AG04449 (cell line): ENCODE results near the gene PTPRM.

ENCODE experiments used
- CTCF ChIA-PET: fragments of 350-600 bp; formaldehyde crosslinking; extraction: SDS; loops from one replicate; lab custom pipeline; 2021; ENCODE audit warnings: antibody characterized with exemption; lab: Yijun Ruan, JAX
- POLR2A ChIA-PET: fragments of 400-600, 350-600 bp; formaldehyde crosslinking; extraction: SDS; loops from one replicate; lab custom pipeline; 2020; ENCODE audit warnings: antibody characterized with exemption, inconsistent platforms; lab: Yijun Ruan, JAX
- DNase-seq: peaks from one replicate; pipeline ENCODE4 v3.0.0-alpha.2; 2010; ENCODE audit warnings: low read depth, low spot score
- H3K4me3 ChIP-seq: 2 replicates; pipeline ENCODE4 v1.5.1; 2011; ENCODE audit warnings: low read depth, mild to moderate bottlenecking, control low read depth, low read length
- TF ChIP-seq, protein P1 (sequence below): IDR thresholded peaks from one replicate; pipeline ENCODE4 v1.5.1; 2011; ENCODE audit warnings: mild to moderate bottlenecking, moderate library complexity, low read length, control low read depth, inconsistent platforms; ENCODE audit not compliant: insufficient read depth; ENCODE audit errors: missing control alignments

PTPRM gene

DNA sequence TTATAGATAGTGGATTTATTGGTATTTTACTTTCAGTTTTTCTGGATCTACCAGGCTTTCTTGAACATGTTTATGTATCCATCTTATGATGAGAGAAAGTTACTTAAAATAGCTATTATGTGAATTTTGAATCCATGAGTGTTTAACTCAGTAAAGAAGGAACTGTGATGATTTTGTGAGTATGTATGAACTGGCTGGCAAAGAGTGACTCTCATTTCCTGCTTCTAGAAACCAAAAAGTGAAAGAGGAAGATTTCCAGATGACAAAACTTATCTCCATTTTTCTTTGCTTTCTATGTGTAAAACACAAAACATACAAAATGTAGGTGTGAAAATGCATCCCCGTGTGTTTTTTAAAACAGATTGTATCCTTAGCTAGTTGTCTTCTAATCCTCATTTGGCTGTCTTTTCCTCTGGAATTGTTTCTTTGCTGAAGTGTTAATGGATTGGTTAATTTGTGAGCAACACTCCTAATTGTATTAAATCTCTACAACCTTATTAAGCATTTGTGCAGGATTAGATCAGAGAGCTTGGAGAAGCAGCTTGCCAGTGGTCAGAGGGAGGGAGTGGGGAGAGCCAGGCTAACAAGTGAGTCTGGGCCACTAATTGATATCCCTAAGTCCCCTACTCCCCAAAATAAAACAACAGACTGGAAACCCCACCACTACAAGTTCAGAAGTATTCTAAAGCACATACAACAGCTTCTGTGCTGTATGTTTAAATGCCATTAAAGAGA lies 23.9 kb downstream of the PTPRM start:
- ChIA-PET CTCF (interaction anchor here (0.9 to 6.9 kb wide), 5 partner anchors 10 to 23 kb away, joined by 3 to 32 read pairs (median 3); partner anchors contain the start of gene PTPRM), POLR2A (no interaction called here)
- no peak for DNase-seq
- no peak overlapping the region for H3K4me3 ChIP-seq
- TF ChIP-seq, protein P1, sequence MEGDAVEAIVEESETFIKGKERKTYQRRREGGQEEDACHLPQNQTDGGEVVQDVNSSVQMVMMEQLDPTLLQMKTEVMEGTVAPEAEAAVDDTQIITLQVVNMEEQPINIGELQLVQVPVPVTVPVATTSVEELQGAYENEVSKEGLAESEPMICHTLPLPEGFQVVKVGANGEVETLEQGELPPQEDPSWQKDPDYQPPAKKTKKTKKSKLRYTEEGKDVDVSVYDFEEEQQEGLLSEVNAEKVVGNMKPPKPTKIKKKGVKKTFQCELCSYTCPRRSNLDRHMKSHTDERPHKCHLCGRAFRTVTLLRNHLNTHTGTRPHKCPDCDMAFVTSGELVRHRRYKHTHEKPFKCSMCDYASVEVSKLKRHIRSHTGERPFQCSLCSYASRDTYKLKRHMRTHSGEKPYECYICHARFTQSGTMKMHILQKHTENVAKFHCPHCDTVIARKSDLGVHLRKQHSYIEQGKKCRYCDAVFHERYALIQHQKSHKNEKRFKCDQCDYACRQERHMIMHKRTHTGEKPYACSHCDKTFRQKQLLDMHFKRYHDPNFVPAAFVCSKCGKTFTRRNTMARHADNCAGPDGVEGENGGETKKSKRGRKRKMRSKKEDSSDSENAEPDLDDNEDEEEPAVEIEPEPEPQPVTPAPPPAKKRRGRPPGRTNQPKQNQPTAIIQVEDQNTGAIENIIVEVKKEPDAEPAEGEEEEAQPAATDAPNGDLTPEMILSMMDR = no peak

DNA sequence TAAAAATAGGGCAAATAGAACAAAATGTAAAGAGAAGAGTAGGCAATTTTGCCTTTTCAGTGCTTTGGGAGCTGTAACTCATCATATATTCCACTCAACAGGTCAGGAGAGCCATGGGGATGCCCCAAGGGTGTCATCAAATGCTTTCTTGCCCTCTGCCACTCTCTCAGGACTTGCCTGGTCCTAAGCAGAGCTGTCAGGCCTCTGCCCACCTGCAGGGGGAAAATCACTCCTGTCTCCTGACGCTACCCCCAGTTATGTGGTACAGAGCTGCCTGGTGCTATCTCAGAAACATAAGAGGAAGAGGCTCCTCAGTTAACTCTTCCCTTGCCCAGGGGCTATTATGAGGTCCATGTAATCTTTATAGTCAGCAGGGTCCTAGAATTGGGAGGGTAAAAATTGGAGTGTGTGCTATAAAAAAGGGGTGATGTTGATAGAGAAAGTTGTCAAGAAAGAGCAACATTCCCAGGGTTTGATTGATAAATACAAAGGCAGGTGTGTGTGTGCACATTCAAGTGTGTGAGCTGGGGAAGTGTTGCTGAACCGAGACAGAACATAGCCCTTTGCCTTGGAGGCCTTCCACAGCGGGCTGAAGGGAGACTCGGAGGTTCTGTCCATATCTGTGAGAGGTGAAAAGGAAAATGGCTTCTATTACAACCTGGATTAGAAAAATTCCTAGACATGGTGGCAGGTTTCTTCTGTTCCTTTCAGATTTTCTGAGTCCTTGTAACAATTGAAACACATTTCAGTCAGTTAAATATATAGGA lies 25.4 kb downstream of the PTPRM start:
- CTCF ChIA-PET = interaction anchor here (1.2 to 6.9 kb wide), 4 partner anchors 10 to 25 kb away, joined by 4 to 32 read pairs (median 6); partner anchors contain the start of gene PTPRM
- POLR2A ChIA-PET = no interaction called here
- no peak for DNase-seq
- TF ChIP-seq, protein P1 = peak; percentile 5
- H3K4me3 ChIP-seq = no peak overlapping the region

DNA sequence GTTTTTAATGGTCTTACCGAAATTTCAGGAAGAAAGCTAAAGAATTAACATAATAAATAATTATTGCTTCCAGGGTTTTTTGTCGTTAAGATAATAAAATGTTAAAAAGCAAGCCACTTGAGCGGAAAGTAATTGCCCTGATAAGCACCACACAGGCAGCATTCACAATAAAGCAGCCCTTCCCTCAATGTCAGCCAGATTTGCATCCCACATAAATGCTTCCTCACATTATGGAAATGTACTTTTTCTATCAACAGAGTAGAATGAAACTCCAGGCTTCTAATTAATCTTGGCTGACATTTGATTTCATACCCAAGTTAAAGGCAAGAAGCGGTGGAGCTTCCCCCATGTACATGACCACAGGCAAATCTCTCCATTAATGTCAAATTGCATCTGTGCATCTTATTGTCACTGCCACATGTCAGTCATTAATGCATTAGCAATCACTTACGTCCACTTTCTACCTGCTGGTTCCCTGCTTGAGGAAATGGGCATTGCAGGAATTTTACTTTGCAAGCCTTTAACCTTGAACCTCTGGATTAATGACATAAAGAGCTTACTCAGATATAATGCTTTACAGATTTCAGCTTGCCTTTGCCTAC lies 26.2 kb downstream of the PTPRM start:
- no peak for DNase-seq
- ChIA-PET CTCF (interaction anchor here (1.2 to 2.0 kb wide), 3 partner anchors 9 to 15 kb away, joined by 4 to 7 read pairs (median 6); no protein-coding TSS in a partner anchor), POLR2A (no interaction called here)
- TF ChIP-seq, protein P1 = no peak
- no peak overlapping the region for H3K4me3 ChIP-seq

DNA sequence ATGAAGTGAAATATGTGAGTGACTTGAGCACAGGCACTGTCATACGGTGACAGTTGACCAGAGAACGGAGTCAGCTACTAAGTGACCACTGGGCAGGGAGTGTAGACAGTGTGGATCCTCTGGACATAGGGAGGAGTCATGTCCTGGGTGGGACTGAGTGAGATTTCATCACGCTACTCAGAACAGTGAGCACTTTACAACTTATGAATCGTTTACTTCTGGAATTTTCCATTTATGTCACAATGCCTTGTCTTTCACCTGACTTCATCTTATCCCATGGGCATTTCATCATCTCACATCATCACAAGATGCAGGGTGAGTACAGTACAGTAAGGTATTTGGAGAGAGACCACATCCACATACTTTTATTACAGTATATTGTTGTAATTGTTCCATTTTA lies 29.0 kb downstream of the PTPRM start:
- CTCF ChIA-PET = no interaction called here

DNA sequence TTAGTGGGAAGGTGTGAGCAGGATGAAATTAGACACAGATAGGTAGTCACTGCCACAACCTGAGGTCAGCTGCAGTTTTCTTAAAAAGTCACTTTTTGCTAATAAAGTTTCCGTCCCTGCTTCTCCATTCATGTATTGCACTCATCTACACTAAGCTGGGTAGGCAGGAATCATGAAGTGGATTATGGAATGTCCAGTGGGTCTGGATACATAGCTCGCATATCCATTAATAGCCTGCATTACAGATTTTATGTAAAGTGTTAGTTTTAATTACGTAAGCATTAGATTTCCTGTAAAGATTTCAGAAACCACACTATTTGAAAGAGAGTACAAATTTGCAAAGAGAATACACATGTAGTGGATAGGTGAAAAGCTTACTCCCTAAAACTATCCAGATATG lies 30.4 kb downstream of the PTPRM start:
- ChIA-PET CTCF (interaction anchor here (0.9 kb wide), 1 partner anchor 792 kb away, joined by 3 read pairs; no protein-coding TSS in a partner anchor), POLR2A (no interaction called here)
- DNase-seq = no peak
- TF ChIP-seq, protein P1 = no peak
- no peak overlapping the region for H3K4me3 ChIP-seq

More for the DNA sequence above, 29.0 kb downstream of the PTPRM start:
- POLR2A ChIA-PET = no interaction called here
- TF ChIP-seq, protein P1 = no peak
- DNase-seq = no peak
- H3K4me3 ChIP-seq = no peak overlapping the region
